EL (cell line): ENCODE measurements around the gene ZNF30.
"Not testable (repeated sequence)": the region's sequence is repeated elsewhere in the genome, so short reads cannot be mapped to it uniquely, and the experiment has no call there.

Source experiments
- DNase-seq: peaks from one replicate; pipeline ENCODE4 v3.0.0-alpha.2; 2016

The ZNF30 gene

GRCh38 chr19:34989298-34989697, 62.6 kb downstream of the ZNF30 start:
- no peak for DNase-seq

- DNase-seq = no peak
Measured at GRCh38 chr19:34990578-34991192, 64.0 kb downstream of the ZNF30 start.

DNA sequence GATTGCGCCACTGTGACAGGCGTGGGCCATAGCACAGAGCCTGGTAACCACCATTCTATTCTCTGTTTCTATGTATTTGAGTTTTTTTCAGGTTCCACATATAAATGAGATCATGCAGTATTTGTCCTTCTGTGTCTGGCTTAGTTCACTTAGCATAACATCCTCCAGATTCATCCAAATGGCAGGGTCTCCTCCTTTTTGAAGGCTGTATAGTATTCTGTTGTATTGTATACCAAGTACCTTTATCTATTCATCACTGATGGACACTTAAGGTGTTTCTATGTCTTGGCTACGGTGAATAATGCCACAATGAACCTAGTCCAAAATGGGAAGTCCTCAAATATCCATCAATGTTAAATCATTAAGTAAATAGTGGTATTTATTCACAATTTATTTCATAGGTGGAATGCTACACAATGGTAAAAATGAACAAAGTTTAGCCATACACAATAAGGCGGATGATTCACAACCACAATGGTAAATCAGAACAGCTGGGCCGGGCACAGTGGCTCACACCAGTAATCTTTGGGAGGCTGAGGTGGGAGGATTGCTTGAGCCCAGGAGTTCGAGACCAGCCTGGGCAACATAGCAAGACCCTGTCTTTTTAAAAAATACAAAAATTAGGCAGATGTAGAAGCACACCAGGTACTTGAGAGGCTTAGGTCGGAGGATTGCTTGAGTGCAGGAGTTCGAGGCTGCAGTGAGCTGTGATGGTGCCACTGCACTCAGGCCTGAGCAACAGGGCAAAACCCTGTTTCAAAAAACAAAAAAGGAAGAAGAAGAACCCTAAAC, 65.0 kb downstream of the ZNF30 start:
- DNase-seq = no peak

GRCh38 chr19:34992582-34992981, 65.9 kb downstream of the ZNF30 start:
- not testable (repeated sequence) for DNase-seq

DNA sequence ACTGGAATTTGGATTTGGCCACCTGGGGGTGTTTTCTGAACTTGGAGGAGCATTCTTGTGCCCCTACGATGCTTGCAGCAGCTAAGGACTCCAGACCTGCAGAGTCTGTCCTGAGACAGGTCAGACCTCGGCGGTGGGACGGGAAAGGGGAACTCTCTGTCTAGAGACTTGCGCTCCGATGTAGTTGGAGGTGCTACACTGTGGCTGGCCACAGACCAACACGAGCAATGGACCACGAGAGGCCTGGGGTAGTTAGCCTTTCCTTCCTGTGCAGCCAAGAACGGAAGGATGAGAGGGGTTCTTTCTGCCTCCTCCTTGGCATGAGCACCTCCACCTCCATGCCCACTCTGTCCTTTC, 67.6 kb downstream of the ZNF30 start:
- DNase-seq = no peak
